ENCODE data around the gene PSMB1. TPM values are rescaled to one million over a fixed set of nuclear protein-coding genes. Genes with fewer than 3 reads are reported as not detected.

Gene PSMB1
- total and polyA plus RNA-seq, 9 of the 15 experiments (the other 6 are each of a cell fraction or from before 2014, with no cell fraction given): 447 to 2,953 (median 884) TPM

- TF ChIP-seq CTCFL (IDR thresholded peaks at IDR 0.05; ENCODE audit: borderline replicate concordance, insufficient read depth, low read depth, low read length, poor library complexity, severe bottlenecking) (peak; percentile 87), SIN3B (IDR thresholded peaks at IDR 0.05; ENCODE audit: low read depth) (peak; percentile 91), PBX2 (CRISPR knock-in tag; IDR thresholded peaks at IDR 0.05; ENCODE audit: low read depth) (no peak), PBX2 (tag; conservative IDR thresholded peaks at IDR 0.05; ENCODE audit: low read depth) (peak; percentile 74; the same call in 1 of the 2 replicates), GABPB1 (CRISPR knock-in tag; IDR thresholded peaks at IDR 0.05) (peak; percentile 99), JUND (IDR thresholded peaks at IDR 0.05; ENCODE audit: borderline replicate concordance, low read depth, low read length) (peak; percentile 92), JUND (tag; IDR thresholded peaks at IDR 0.05; ENCODE audit: borderline replicate concordance, low read depth, low read length) (peak; percentile 73; the same call in 2 of the 3 replicates), NR3C1 (CRISPR knock-in tag; IDR thresholded peaks at IDR 0.05) (no peak), ZNF436 (CRISPR knock-in tag; IDR thresholded peaks at IDR 0.05) (peak; percentile 33; the same call in 1 of the 2 replicates), ETS1 (conservative IDR thresholded peaks at IDR 0.05; ENCODE audit: control insufficient read depth, low read depth, low read length) (peak; percentile 98), ZNF583 (CRISPR knock-in tag; IDR thresholded peaks at IDR 0.05) (peak; percentile 22), PHF8 (IDR thresholded peaks at IDR 0.05; ENCODE audit: borderline replicate concordance, low read length) (peak; percentile 90), POLR2B (IDR thresholded peaks at IDR 0.05; ENCODE audit: low read depth, partially characterized antibody) (peak; percentile 60), MTA1 (IDR thresholded peaks at IDR 0.05; ENCODE audit: borderline replicate concordance) (peak; percentile 99), UBTF (IDR thresholded peaks at IDR 0.05; ENCODE audit: borderline replicate concordance in 1 of 2, low read depth in 2 of 2, low read length in 2 of 2) (0 out of 4 replicates have a peak, but pooled peaks of 1 of the 2 experiments have one; percentile 30), ZSCAN32 (CRISPR knock-in tag; IDR thresholded peaks at IDR 0.05) (no peak)
These were observed 1.1 kb upstream of the PSMB1 start, which contains the start of gene TBP (continued) for GRCh38 chr6:170554013-170554795.

Measured in K562 (cell line).